Psoas muscle (tissue), 8 donors: ENCODE measurements around the gene RNU1-3. TPM values are rescaled to one million over a fixed set of nuclear protein-coding genes. Genes with fewer than 3 reads are reported as not detected.
"Not testable (repeated sequence)": the region's sequence is repeated elsewhere in the genome, so short reads cannot be mapped to it uniquely, and the experiment has no call there.

Source experiments
- ATAC-seq, 4 donors: fragments of 200-7000 bp; cut with Tn5 transposase; one replicate each; pipeline ENCODE4 v1.9.1; 2020; ENCODE audit warnings: moderate library complexity in 3 of 4, mild to moderate bottlenecking in 2 of 4
- DNase-seq, 2 donors: peaks; one replicate each; pipeline ENCODE4 v3.0.0-alpha.2; 2020
- H3K27ac ChIP-seq: fragments of 200-600 bp; one replicate; pipeline ENCODE4 v1.8.0; 2022
- H3K27me3 ChIP-seq, 3 donors: fragments of 200-600 bp in 1 of 3; one replicate each; pipeline versions ENCODE4 v1.6.1 to v1.8.0; 2013 to 2022; ENCODE audit warnings: low read length in 2 of 3, mild to moderate bottlenecking in 2 of 3, moderate library complexity in 1 of 3; ENCODE audit not compliant: insufficient read depth in 3 of 3
- H3K36me3 ChIP-seq, 2 donors: fragments of 200-600 bp in 1 of 2; one replicate each; pipeline versions ENCODE4 v1.6.1 to v1.8.0; 2013 to 2022; ENCODE audit warnings: low read depth in 1 of 2, mild to moderate bottlenecking in 1 of 2, moderate library complexity in 1 of 2; ENCODE audit not compliant: insufficient read depth in 1 of 2
- H3K4me1 ChIP-seq: fragments of 200-600 bp; one replicate; pipeline ENCODE4 v1.8.0; 2022
- H3K4me3 ChIP-seq: fragments of 200-600 bp; one replicate; pipeline ENCODE4 v1.8.0; 2022; ENCODE audit warnings: mild to moderate bottlenecking
- H3K9me3 ChIP-seq: fragments of 200-600 bp; one replicate; pipeline ENCODE4 v1.8.0; 2022
- CTCF ChIP-seq: fragments of 200-600 bp; IDR thresholded peaks from one replicate; pipeline ENCODE4 v1.8.0; 2022; ENCODE audit warnings: antibody characterized with exemption
- WGBS, 3 donors: extraction: QIAGEN DNeasy Blood & Tissue Kit; methylation state at CpG; one replicate each; pipeline versions ENCODE4 v1.1.6 to v1.1.7; 2013; 5-methylcytosine and 5-hydroxymethylcytosine counted together
- intact Hi-C, 2 donors: fragments of 100-400 bp; cut with DNase I; formaldehyde crosslinking; loops; one replicate each; pipeline versions ENCODE4 v1.11.0 to v1.14.2; 2022
- long read RNA-seq, 2 donors: library from polyadenylated mRNA; unstranded; transcript quantifications; one replicate each; pipeline ENCODE4 v2.0.0, GENCODE V29; 2021
- polyA plus RNA-seq, 3 donors: library from polyadenylated mRNA; stranded (reverse); fragments of 200-250 nt; gene quantifications; one replicate each; pipeline ENCODE4 v1.2.3, GENCODE V29; 2013
- total RNA-seq, 4 donors: library from RNA; stranded (reverse); fragmentation: NEBNext Ultra II Directional in 2 of 4; extraction: Animal tissue kit (Norgen Biotek cat#: 25700) in 2 of 4; gene quantifications; one replicate each; pipeline versions ENCODE4 v1.2.1 to v1.2.4, GENCODE V29; 2021 to 2023
- donor health status: healthy with polysubstance abuse.
- donor health status: DM: no; HTN: no; CAD: no; lungs with moderate emphysema.
- donor health status: Bipolar disorder and iron deficiency.
- donor health status: healthy.
- donor health status: DM: yes; HTN: yes; CAD: no.
- donor health status: DM: no; HTN: no; CAD: no.
- donor health status: DM: no; HTN: no; CAD: no.
- donor health status: DM: yes; HTN: yes; CAD: no.

RNU1-3 gene
- total RNA-seq (1,000 to 10,000 TPM; 1,264 to 5,208 (median 3,151) TPM), polyA plus RNA-seq (not detected)
- long read RNA-seq, donor 1, result 0 reads
- long read RNA-seq, donor 2, result 0 reads

GRCh38 chr1:16666502-16667413, at the start of gene RNU1-3:
Gene RNU1-3, minus strand, starts transcription at chr1:16666948.
- peak; percentile 91 to 99 (median 98) for ATAC-seq
- WGBS, 3 donors, result no CpG with 5 or more reads among the region's 45 CpGs

GRCh38 chr1:16713480-16713879, 46.7 kb upstream of the RNU1-3 start:
- intact Hi-C loops, H3K9me3 ChIP-seq, H3K27ac ChIP-seq, H3K4me1 ChIP-seq, H3K4me3 ChIP-seq, DNase-seq, ATAC-seq, H3K36me3 ChIP-seq: not testable (repeated sequence)
- WGBS, 3 donors, result 52 to 65% (median 60%) methylated on average over 4 of the region's 10 CpGs
- peaks cover 0 to 22% (median 4%) of the 10 kb centered on the region in 3 donors for H3K27me3 ChIP-seq

More at GRCh38 chr1:16666502-16667413, at the start of gene RNU1-3:
- H3K4me3 ChIP-seq, H3K27me3 ChIP-seq, H3K4me1 ChIP-seq, H3K36me3 ChIP-seq, intact Hi-C loops, H3K9me3 ChIP-seq, H3K27ac ChIP-seq, DNase-seq: not testable (repeated sequence)

- H3K27me3 ChIP-seq, result peaks cover 0 to 18% (median 4%) of the 10 kb centered on the region in 3 donors
- H3K4me3 ChIP-seq, ATAC-seq, H3K27ac ChIP-seq, intact Hi-C loops, H3K36me3 ChIP-seq, H3K4me1 ChIP-seq, H3K9me3 ChIP-seq: not testable (repeated sequence)
- WGBS, 3 donors, result 84 to 100% (median 93%) methylated on average over 1 to 4 of the region's 6 CpGs
- peak in 1 of 2 donors; percentile 4 for DNase-seq
These were observed 46.2 kb upstream of the RNU1-3 start for GRCh38 chr1:16712984-16713383.

- peaks cover 0 to 20% (median 4%) of the 10 kb centered on the region in 3 donors for H3K27me3 ChIP-seq
- H3K27ac ChIP-seq, H3K36me3 ChIP-seq, ATAC-seq, H3K4me1 ChIP-seq, intact Hi-C loops, H3K4me3 ChIP-seq, H3K9me3 ChIP-seq: not testable (repeated sequence)
- 42 to 50% (median 46%) methylated on average over 6 to 11 of the region's 14 CpGs for WGBS, 3 donors
- peak in 1 of 2 donors; percentile 1 for DNase-seq
These were observed 45.8 kb upstream of the RNU1-3 start for GRCh38 chr1:16712582-16712981.

- 47 to 59% (median 53%) methylated on average over 2 to 3 of the region's 5 CpGs for whole genome bisulfite sequencing, 3 donors
These were observed 45.4 kb upstream of the RNU1-3 start for GRCh38 chr1:16712131-16712530.

GRCh38 chr1:16710618-16711017, 43.9 kb upstream of the RNU1-3 start:
- intact Hi-C loops, ATAC-seq, H3K36me3 ChIP-seq, H3K27ac ChIP-seq, H3K9me3 ChIP-seq, H3K4me3 ChIP-seq, H3K27me3 ChIP-seq, H3K4me1 ChIP-seq: not testable (repeated sequence)
- 54 to 76% (median 75%) methylated on average over 6 to 11 of the region's 13 CpGs for WGBS, 3 donors
- DNase-seq, result peak; percentile 5 to 34

More at GRCh38 chr1:16712131-16712530, 45.4 kb upstream of the RNU1-3 start:
- H3K4me3 ChIP-seq, H3K9me3 ChIP-seq, H3K27ac ChIP-seq, H3K36me3 ChIP-seq, ATAC-seq, H3K4me1 ChIP-seq, intact Hi-C loops: not testable (repeated sequence)
- DNase-seq, result peak; percentile 4 to 37
- peaks cover 0 to 16% (median 4%) of the 10 kb centered on the region in 3 donors for H3K27me3 ChIP-seq

GRCh38 chr1:16709659-16710087, 42.9 kb upstream of the RNU1-3 start:
- H3K36me3 ChIP-seq, H3K27ac ChIP-seq, H3K27me3 ChIP-seq, intact Hi-C loops, H3K4me1 ChIP-seq, H3K4me3 ChIP-seq, DNase-seq, H3K9me3 ChIP-seq: not testable (repeated sequence)
- 0 to 41% (median 28%) methylated on average over 1 to 2 of the region's 3 CpGs for WGBS, 3 donors
- peak; percentile 76 to 91 (median 82) for ATAC-seq
- peak; percentile 15 for TF ChIP-seq CTCF

- H3K27ac ChIP-seq, H3K36me3 ChIP-seq, H3K4me1 ChIP-seq, H3K9me3 ChIP-seq, H3K4me3 ChIP-seq, H3K27me3 ChIP-seq, intact Hi-C loops, DNase-seq, ATAC-seq: not testable (repeated sequence)
- no CpG with 5 or more reads among the region's 6 CpGs for WGBS, 3 donors
These were observed 42.0 kb upstream of the RNU1-3 start for GRCh38 chr1:16708704-16709103.

- intact Hi-C loops, H3K27ac ChIP-seq, H3K4me3 ChIP-seq, DNase-seq, H3K27me3 ChIP-seq, H3K36me3 ChIP-seq, H3K4me1 ChIP-seq, H3K9me3 ChIP-seq, ATAC-seq: not testable (repeated sequence)
- WGBS, 3 donors, result 14% methylated on average over 43 to 61 of the region's 99 CpGs; no CpG with 5 or more reads in 1 of the 3 donors
These were observed 40.7 kb upstream of the RNU1-3 start for GRCh38 chr1:16707130-16708093.
